PFSK-1 (cell line): ENCODE measurements around the gene SIGLEC11.

ENCODE experiments used
- FOXP2 ChIP-seq: optimal IDR thresholded peaks from 2 replicates; pipeline ENCODE3; 2011; ENCODE audit warnings: borderline replicate concordance, control low read depth, inconsistent platforms; ENCODE audit not compliant: insufficient read depth; ENCODE audit errors: extremely low read length, extremely low read depth
- POLR2AphosphoS5 ChIP-seq: IDR thresholded peaks from 2 replicates; pipeline ENCODE4 v1.6.1; 2012; ENCODE audit warnings: low read depth, mild to moderate bottlenecking, control low read depth, low read length, moderate library complexity
- REST ChIP-seq, 2 experiments: IDR thresholded peaks; 2 replicates each; pipeline versions ENCODE4 v1.6.1 to v1.8.0; 2011 to 2012; ENCODE audit warnings: low read depth in 2 of 2, low read length in 2 of 2, control low read depth in 1 of 2, inconsistent platforms in 1 of 2, mild to moderate bottlenecking in 1 of 2, moderate library complexity in 1 of 2; ENCODE audit not compliant: insufficient read depth in 1 of 2
- SIN3A ChIP-seq: IDR thresholded peaks from 2 replicates; pipeline ENCODE4 v1.6.1; 2012; ENCODE audit warnings: mild to moderate bottlenecking, low read length, moderate library complexity, borderline replicate concordance; ENCODE audit not compliant: insufficient read depth
- TAF1 ChIP-seq: IDR thresholded peaks from 2 replicates; pipeline ENCODE4 v1.6.1; 2012; ENCODE audit warnings: low read length, control low read depth, borderline replicate concordance; ENCODE audit not compliant: insufficient read depth

The SIGLEC11 gene

GRCh38 chr19:49912965-49913685, 47.8 kb downstream of the SIGLEC11 start:
- TF ChIP-seq POLR2AphosphoS5 (no peak), SIN3A (no peak), REST (IDR thresholded peaks at IDR 0.05; ENCODE audit: insufficient read depth in 1 of 2, low read depth in 2 of 2, low read length in 2 of 2) (no peak), TAF1 (no peak), FOXP2 (no peak)

- TF ChIP-seq POLR2AphosphoS5 (peak; percentile 28; the same call in 1 of the 2 replicates), SIN3A (no peak)
These were observed 49.4 kb downstream of the SIGLEC11 start for GRCh38 chr19:49911381-49912145.

- TF ChIP-seq SIN3A = no peak
- TF ChIP-seq FOXP2 = no peak
- no peak for TF ChIP-seq POLR2AphosphoS5
- TF ChIP-seq REST (IDR thresholded peaks at IDR 0.05; ENCODE audit: insufficient read depth in 1 of 2, low read depth in 2 of 2, low read length in 2 of 2) = no peak
- TF ChIP-seq TAF1 = no peak
These were observed 50.8 kb downstream of the SIGLEC11 start for GRCh38 chr19:49910179-49910578.

- TF ChIP-seq REST (IDR thresholded peaks at IDR 0.05; ENCODE audit: insufficient read depth in 1 of 2, low read depth in 2 of 2, low read length in 2 of 2) (no peak), SIN3A (no peak), TAF1 (no peak), FOXP2 (no peak)
These were observed 52.2 kb downstream of the SIGLEC11 start for GRCh38 chr19:49908480-49909420.
